Neural cell (in vitro differentiated cells): Measurements from ENCODE around the gene MEIS1. TPM values are rescaled to one million over a fixed set of nuclear protein-coding genes. Genes with fewer than 3 reads are reported as not detected.

Experiments used
- H2AFZ ChIP-seq: fragments of 200-600, 300-800 bp; sonication (generic), shearing (Covaris generic); 2 replicates; pipeline ENCODE4 v1.6.0; 2014; ENCODE audit warnings: low read depth, mild to moderate bottlenecking, antibody characterized with exemption, low read length, moderate library complexity
- H3F3A ChIP-seq: fragments of 200-600 bp; shearing (Covaris generic); 2 replicates; pipeline ENCODE4 v1.6.1; 2016; ENCODE audit warnings: mild to moderate bottlenecking, moderate library complexity, mixed read lengths, antibody characterized with exemption, low read length; ENCODE audit not compliant: insufficient read depth, poor library complexity, severe bottlenecking
- H3K27ac ChIP-seq: fragments of 200-600, 300-800 bp; sonication (generic), shearing (Covaris generic); 2 replicates; pipeline ENCODE4 v1.5.1; 2014; ENCODE audit warnings: mild to moderate bottlenecking, low read length, moderate library complexity
- H3K27me3 ChIP-seq: fragments of 300-800, 200-600 bp; sonication (generic), shearing (Covaris generic); 2 replicates; pipeline ENCODE4 v1.6.0; 2014; ENCODE audit warnings: mild to moderate bottlenecking, low read depth, low read length, moderate library complexity; ENCODE audit not compliant: insufficient read depth
- H3K36me3 ChIP-seq: fragments of 300-800, 200-600 bp; sonication (generic), shearing (Covaris generic); 2 replicates; pipeline ENCODE4 v1.5.1; 2014; ENCODE audit warnings: mild to moderate bottlenecking, antibody characterized with exemption, low read length, moderate library complexity; ENCODE audit not compliant: insufficient read depth
- H3K4me2 ChIP-seq: fragments of 300-800, 200-600 bp; sonication (generic), shearing (Covaris generic); 2 replicates; pipeline ENCODE4 v1.6.0; 2014; ENCODE audit warnings: mild to moderate bottlenecking, low read length
- H3K4me3 ChIP-seq: fragments of 300-800, 200-600 bp; sonication (generic), shearing (Covaris generic); 2 replicates; pipeline ENCODE4 v1.5.1; 2014; ENCODE audit warnings: mild to moderate bottlenecking, low read length, moderate library complexity
- H3K79me2 ChIP-seq: fragments of 200-600 bp; shearing (Covaris generic); replicated peaks from 2 replicates; pipeline ENCODE4 v1.6.0; 2014; ENCODE audit warnings: mild to moderate bottlenecking, low read length, moderate library complexity; ENCODE audit not compliant: insufficient read depth
- H3K9ac ChIP-seq: fragments of 300-800, 200-600 bp; sonication (generic), shearing (Covaris generic); 2 replicates; pipeline ENCODE4 v1.6.1; 2016; ENCODE audit warnings: mild to moderate bottlenecking, low read length, mixed read lengths
- H3K9me2 ChIP-seq: fragments of 200-600 bp; shearing (Covaris generic); 2 replicates; pipeline ENCODE4 v1.6.1; 2016; ENCODE audit warnings: mild to moderate bottlenecking, low read length, mixed read lengths; ENCODE audit not compliant: insufficient read depth
- H3K9me3 ChIP-seq: fragments of 200-600, 300-800 bp; sonication (generic), shearing (Covaris generic); 2 replicates; pipeline ENCODE4 v1.6.1; 2016; ENCODE audit warnings: mild to moderate bottlenecking, mixed run types, low read length, moderate library complexity, mixed read lengths
- H4K20me1 ChIP-seq: fragments of 200-600 bp; shearing (Covaris generic); 2 replicates; pipeline ENCODE4 v1.6.1; 2016; ENCODE audit warnings: mild to moderate bottlenecking, mixed run types; ENCODE audit not compliant: insufficient read depth
- EP300 ChIP-seq: fragments of 450-650 bp; conservative IDR thresholded peaks from 2 replicates; pipeline ENCODE4 v1.6.1; 2014; ENCODE audit warnings: antibody characterized with exemption, mild to moderate bottlenecking, moderate library complexity; ENCODE audit not compliant: poor library complexity, severe bottlenecking
- EZH2 ChIP-seq: fragments of 200-600, 300-800 bp; shearing (Covaris generic), sonication (generic); IDR thresholded peaks from 2 replicates; pipeline ENCODE4 v1.6.1; 2014; ENCODE audit warnings: antibody characterized with exemption, low read length, borderline replicate concordance, mild to moderate bottlenecking; ENCODE audit not compliant: insufficient read depth, poor library complexity, severe bottlenecking
- MXI1 ChIP-seq: fragments of 450-650 bp; conservative IDR thresholded peaks from 2 replicates; pipeline ENCODE4 v1.6.1; 2014; ENCODE audit warnings: antibody characterized with exemption, mild to moderate bottlenecking; ENCODE audit not compliant: poor library complexity, severe bottlenecking
- POLR2AphosphoS5 ChIP-seq: IDR thresholded peaks from 2 replicates; pipeline ENCODE4 v1.6.1; 2012
- RAD21 ChIP-seq: fragments of 450-650 bp; conservative IDR thresholded peaks from 2 replicates; pipeline ENCODE4 v1.6.1; 2014; ENCODE audit warnings: antibody characterized with exemption, mild to moderate bottlenecking, moderate library complexity
- SMC3 ChIP-seq: fragments of 450-650 bp; conservative IDR thresholded peaks from 2 replicates; pipeline ENCODE4 v1.6.1; 2014; ENCODE audit warnings: antibody characterized with exemption, mild to moderate bottlenecking, moderate library complexity; ENCODE audit not compliant: poor library complexity
- TAF1 ChIP-seq: IDR thresholded peaks from 2 replicates; pipeline ENCODE4 v1.6.1; 2012; ENCODE audit warnings: low read depth
- polyA plus RNA-seq: library from polyadenylated mRNA; depleted of rRNA; stranded (reverse); fragments of >200 nt; gene quantifications from 2 replicates; pipeline ENCODE4 v1.2.3, GENCODE V29; 2014
- TF ChIP-seq, protein P1 (sequence below): IDR thresholded peaks from 2 replicates; pipeline ENCODE4 v1.6.1; 2012; ENCODE audit warnings: borderline replicate concordance
- TF ChIP-seq, protein P2 (sequence below): fragments of 450-650 bp; IDR thresholded peaks from 2 replicates; pipeline ENCODE4 v1.5.1; 2014; ENCODE audit warnings: antibody characterized with exemption, mild to moderate bottlenecking, moderate library complexity; ENCODE audit not compliant: poor library complexity, severe bottlenecking

MEIS1 gene
- polyA plus RNA-seq, 1 donor from 2014 or later: 46.5 TPM

DNA sequence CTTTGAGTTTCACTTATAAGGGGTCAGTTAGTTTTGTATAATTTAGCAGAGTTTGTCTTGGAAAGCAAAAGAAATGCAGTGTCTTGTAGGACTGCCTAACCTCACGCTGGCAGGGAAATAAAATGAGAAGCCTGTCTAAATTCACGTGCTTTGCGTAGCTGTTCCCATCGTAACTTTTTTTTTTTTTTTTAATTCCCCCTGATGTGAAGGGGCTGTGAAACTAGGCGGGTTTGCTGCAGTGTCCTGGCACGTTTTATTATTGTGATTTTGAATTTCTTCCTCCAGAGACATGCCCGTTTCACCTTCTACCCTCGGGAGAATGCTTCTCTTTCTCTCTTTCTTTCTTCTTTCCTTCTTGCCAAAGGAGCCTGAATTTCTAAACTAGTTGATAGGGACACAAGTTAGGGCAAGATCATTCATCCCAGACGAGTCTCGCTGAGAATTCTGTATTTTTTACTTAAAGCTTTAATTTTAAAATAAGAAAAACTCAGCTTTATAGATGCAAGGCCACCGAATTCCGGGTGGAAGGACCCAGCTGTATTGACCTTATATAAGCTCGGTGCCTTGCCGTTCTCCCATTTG, 2.3 kb downstream of the MEIS1 start:
- Histone ChIP-seq H3K79me2 (peaks cover 68% of the 10 kb centered on the region), H3K4me2 (peak overlapping the region; percentile 96), H3K9me3 (no peaks in the 10 kb centered on the region), H3F3A (peaks cover 7% of the 10 kb centered on the region), H3K9ac (peak overlapping the region; percentile 96), H3K27ac (peak overlapping the region; percentile 98), H3K27me3 (peaks cover 7% of the 10 kb centered on the region), H3K4me3 (peak overlapping the region; percentile 86), H2AFZ (no peak overlapping the region), H4K20me1 (no peaks in the 10 kb centered on the region), H3K36me3 (no peaks in the 10 kb centered on the region), H3K9me2 (no peaks in the 10 kb centered on the region)
- TF ChIP-seq, protein P1, sequence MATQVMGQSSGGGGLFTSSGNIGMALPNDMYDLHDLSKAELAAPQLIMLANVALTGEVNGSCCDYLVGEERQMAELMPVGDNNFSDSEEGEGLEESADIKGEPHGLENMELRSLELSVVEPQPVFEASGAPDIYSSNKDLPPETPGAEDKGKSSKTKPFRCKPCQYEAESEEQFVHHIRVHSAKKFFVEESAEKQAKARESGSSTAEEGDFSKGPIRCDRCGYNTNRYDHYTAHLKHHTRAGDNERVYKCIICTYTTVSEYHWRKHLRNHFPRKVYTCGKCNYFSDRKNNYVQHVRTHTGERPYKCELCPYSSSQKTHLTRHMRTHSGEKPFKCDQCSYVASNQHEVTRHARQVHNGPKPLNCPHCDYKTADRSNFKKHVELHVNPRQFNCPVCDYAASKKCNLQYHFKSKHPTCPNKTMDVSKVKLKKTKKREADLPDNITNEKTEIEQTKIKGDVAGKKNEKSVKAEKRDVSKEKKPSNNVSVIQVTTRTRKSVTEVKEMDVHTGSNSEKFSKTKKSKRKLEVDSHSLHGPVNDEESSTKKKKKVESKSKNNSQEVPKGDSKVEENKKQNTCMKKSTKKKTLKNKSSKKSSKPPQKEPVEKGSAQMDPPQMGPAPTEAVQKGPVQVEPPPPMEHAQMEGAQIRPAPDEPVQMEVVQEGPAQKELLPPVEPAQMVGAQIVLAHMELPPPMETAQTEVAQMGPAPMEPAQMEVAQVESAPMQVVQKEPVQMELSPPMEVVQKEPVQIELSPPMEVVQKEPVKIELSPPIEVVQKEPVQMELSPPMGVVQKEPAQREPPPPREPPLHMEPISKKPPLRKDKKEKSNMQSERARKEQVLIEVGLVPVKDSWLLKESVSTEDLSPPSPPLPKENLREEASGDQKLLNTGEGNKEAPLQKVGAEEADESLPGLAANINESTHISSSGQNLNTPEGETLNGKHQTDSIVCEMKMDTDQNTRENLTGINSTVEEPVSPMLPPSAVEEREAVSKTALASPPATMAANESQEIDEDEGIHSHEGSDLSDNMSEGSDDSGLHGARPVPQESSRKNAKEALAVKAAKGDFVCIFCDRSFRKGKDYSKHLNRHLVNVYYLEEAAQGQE: no peak
- TF ChIP-seq TAF1 (no peak), MXI1 (peak; percentile 31), EZH2 (no peak), SMC3 (no peak), EP300 (no peak), POLR2AphosphoS5 (no peak)
- TF ChIP-seq, protein P2, sequence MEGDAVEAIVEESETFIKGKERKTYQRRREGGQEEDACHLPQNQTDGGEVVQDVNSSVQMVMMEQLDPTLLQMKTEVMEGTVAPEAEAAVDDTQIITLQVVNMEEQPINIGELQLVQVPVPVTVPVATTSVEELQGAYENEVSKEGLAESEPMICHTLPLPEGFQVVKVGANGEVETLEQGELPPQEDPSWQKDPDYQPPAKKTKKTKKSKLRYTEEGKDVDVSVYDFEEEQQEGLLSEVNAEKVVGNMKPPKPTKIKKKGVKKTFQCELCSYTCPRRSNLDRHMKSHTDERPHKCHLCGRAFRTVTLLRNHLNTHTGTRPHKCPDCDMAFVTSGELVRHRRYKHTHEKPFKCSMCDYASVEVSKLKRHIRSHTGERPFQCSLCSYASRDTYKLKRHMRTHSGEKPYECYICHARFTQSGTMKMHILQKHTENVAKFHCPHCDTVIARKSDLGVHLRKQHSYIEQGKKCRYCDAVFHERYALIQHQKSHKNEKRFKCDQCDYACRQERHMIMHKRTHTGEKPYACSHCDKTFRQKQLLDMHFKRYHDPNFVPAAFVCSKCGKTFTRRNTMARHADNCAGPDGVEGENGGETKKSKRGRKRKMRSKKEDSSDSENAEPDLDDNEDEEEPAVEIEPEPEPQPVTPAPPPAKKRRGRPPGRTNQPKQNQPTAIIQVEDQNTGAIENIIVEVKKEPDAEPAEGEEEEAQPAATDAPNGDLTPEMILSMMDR: no peak

DNA sequence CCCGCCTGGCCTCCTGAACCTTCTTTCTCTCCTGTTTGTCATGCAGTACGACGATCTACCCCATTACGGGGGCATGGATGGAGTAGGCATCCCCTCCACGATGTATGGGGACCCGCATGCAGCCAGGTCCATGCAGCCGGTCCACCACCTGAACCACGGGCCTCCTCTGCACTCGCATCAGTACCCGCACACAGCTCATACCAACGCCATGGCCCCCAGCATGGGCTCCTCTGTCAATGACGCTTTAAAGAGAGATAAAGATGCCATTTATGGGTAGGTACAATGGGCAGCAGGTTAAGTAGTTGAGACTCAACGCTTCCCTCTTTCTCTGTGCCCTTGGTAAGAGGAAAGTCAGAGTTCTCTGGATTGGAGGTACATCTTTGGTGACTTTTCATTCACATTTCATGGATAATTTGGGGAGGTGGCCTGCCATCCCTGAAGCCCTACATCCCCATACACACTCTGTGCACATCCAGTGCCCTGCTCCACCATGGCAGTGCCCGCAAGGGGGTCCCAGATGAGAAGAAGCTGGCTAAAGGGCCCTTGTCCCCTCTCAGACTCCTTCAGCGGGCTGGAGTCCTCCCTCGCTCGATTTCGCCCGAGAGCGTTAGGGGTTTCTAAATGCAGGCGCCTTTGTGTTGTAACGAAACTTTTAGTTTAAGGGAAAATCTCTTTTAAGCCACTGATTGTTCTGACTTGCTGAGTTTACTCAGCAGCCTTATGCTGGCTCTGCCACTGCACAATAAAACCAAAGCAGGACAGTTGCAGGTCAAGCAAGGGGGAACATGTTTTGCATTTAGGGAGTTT, 3.0 kb downstream of the MEIS1 start:
- no peaks in the 10 kb centered on the region for H4K20me1 ChIP-seq
- H3K4me2 ChIP-seq: peak overlapping the region; percentile 96
- peaks cover 7% of the 10 kb centered on the region for H3F3A ChIP-seq
- no peaks in the 10 kb centered on the region for H3K36me3 ChIP-seq
- TF ChIP-seq EZH2 (no peak), EP300 (no peak), POLR2AphosphoS5 (no peak), RAD21 (peak; percentile 1), SMC3 (no peak), MXI1 (peak; percentile 7), TAF1 (no peak)
- TF ChIP-seq, protein P2: no peak
- TF ChIP-seq, protein P1: peak; percentile 13
- H3K27ac ChIP-seq: peak overlapping the region; percentile 98
- H2AFZ ChIP-seq: no peak overlapping the region
- H3K4me3 ChIP-seq: peak overlapping the region; percentile 86
- H3K27me3 ChIP-seq: peaks cover 7% of the 10 kb centered on the region
- H3K79me2 ChIP-seq: peaks cover 75% of the 10 kb centered on the region
- H3K9ac ChIP-seq: peak overlapping the region; percentile 96
- no peaks in the 10 kb centered on the region for H3K9me2 ChIP-seq
- H3K9me3 ChIP-seq: no peaks in the 10 kb centered on the region
